ENCODE results near the gene HAGHL.
"Not testable (repeated sequence)": the region's sequence is repeated elsewhere in the genome, so short reads cannot be mapped to it uniquely, and the experiment has no call there.

The HAGHL gene

GRCh38 chr16:760545-761343 lies 33.8 kb downstream of the HAGHL start, which contains the start of gene MSLN:
MSLN (plus strand) TSS chr16:760734; CDS start chr16:762681, 1,947 bp downstream.
- DNase-seq, result no peak

DNA sequence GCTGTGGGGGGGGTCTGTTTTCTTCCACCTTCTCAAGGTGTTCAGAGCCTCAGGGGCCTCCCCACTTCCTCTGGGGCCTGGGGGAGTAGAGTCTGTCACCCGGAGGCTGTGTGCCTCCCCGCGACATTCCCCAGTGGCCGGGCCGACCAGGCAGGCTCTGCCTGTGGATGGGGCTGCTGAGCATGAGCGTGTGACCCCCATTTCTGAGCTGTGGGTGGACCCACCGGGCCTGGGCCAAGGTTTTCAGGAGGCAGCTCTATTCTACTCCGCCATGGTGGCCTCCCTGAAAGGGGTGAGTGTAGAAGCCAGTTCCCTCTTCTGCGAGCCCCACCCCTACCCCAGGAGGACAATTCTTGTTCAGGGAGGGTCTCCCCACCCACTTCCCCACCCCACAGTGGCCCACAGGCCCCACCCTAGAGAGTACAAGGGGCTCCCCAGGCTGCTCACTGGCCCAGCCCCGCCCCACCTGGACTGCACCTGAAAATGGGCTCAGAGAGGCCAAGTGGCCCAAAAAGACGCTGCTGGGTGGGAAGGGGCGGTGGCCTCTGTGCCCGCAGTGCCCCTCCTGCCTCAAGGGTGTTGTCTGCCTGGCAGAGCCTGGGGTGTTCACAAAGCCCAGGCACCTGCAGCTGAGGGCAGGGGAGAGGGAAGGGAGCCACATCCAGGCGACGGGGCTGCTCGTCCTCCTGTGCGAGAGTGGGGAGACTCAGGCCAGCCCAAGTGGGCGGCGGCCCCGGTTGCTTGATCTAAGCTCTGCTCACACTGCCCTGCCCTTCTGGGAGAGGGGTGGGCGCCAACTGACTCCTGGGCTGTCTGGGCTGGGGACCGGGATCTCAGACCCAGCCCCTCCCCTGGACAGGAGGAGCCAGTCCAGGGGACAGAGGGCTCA lies 35.0 kb downstream of the HAGHL start:
- DNase-seq, result no peak

DNA sequence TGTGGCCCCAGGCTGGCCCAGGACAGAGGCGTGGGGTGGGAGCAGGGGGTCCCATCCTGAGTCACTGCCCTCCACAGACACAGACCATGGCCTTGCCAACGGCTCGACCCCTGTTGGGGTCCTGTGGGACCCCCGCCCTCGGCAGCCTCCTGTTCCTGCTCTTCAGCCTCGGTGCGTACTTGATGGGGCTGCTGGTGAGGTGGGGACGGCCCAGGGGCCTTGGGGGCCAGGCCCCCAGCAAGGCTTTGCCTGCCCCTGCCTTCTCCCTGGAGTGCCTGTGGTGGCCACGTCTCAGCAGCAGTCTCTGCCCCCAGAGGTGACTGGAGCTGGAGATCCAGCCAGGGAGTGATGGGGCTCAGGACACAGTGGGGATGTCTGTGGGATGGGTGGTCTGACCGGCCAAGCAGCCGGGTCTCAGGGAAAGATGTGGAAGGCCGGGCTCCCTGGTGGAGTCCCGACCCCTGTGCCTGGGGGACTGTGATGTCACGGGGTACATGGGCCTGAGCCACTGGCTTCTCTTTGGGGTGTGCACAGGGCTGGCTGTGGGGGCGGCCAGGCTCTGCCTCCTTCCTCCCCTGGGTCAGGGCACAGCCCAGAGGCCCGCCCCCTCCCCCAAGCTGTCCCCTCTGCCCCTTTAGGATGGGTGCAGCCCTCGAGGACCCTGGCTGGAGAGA lies 35.8 kb downstream of the HAGHL start:
- no peak for DNase-seq

GRCh38 chr16:763369-764183 lies 36.7 kb downstream of the HAGHL start:
- DNase-seq, result no peak

- no peak for DNase-seq
These were observed 37.4 kb downstream of the HAGHL start for GRCh38 chr16:764184-764750.

DNA sequence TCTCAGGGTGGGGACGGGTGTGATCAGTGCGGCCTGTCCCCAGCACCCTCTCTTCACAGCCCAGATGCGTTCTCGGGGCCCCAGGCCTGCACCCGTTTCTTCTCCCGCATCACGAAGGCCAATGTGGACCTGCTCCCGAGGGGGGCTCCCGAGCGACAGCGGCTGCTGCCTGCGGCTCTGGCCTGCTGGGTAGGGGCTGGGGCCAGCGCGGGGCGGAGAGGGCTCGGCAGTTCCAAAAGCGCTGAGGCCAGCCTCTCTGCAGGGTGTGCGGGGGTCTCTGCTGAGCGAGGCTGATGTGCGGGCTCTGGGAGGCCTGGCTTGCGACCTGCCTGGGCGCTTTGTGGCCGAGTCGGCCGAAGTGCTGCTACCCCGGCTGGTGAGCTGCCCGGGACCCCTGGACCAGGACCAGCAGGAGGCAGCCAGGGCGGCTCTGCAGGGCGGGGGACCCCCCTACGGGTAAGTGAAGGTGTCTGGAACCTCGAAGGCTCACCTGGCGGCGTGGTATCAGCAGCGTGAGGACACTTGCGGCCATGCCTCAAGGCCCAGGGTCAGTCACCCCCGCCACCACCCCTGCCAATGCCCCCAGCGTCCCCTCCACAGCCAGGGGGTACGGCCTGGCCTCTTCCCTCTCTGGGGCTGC lies 38.1 kb downstream of the HAGHL start:
- no peak for DNase-seq

DNA sequence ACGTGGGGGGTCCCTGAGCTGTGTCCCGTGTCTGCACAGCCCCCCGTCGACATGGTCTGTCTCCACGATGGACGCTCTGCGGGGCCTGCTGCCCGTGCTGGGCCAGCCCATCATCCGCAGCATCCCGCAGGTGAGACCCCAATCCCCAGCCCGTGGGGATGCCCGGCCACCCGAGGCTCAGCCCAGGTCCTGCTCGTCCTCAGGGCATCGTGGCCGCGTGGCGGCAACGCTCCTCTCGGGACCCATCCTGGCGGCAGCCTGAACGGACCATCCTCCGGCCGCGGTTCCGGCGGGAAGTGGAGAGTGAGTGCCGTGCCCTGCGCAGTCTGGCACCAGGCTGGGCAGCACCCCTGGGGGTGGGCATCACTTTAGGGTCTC lies 38.6 kb downstream of the HAGHL start:
- no peak for DNase-seq

DNA sequence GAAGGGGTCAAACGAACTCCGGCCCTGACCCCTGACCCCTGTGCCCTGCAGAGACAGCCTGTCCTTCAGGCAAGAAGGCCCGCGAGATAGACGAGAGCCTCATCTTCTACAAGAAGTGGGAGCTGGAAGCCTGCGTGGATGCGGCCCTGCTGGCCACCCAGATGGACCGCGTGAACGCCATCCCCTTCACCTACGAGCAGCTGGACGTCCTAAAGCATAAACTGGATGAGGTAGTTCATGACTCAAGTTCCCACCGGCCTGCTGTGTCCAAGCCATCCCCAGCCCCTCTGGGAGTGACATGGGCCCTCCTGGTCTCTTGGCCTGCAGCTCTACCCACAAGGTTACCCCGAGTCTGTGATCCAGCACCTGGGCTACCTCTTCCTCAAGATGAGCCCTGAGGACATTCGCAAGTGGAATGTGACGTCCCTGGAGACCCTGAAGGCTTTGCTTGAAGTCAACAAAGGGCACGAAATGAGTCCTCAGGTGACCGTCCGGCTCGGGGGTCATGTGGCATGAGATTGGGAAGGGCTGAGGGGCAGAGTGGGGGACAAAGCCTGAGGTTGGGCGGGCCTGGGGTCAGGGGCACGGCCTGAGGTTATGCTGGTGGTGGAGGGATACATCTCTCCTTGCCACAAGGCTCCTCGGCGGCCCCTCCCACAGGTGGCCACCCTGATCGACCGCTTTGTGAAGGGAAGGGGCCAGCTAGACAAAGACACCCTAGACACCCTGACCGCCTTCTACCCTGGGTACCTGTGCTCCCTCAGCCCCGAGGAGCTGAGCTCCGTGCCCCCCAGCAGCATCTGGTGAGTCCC lies 39.3 kb downstream of the HAGHL start:
- DNase-seq, result no peak

- no peak for DNase-seq
These were observed 40.1 kb downstream of the HAGHL start for GRCh38 chr16:766820-767640.

DNA sequence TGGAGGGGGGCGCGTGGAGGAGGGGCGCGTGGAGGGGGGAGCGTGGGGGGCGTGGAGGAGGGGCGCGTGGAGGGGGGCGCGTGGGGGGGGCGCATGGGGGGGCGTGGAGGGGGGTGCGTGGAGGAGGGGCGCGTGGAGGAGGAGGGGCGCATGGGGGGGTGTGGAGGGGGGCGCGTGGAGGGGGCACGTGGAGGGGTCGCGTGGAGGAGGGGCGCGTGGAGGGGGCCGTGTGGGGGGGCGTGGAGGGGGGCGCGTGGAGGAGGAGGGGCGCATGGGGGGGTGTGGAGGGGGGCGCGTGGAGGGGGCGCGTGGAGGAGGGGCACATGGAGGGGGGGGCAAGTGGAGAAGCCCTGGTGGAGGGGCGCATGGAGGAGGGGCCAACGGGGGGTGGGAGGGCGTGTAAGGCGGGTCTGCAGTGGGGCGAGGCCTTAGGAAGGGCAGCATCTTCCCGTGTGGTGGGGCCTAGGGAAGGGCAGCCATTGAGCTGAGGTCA lies 40.9 kb downstream of the HAGHL start:
- no peak for DNase-seq

GRCh38 chr16:768428-768827 lies 41.5 kb downstream of the HAGHL start:
- DNase-seq, result no peak

GRCh38 chr16:769184-769784 lies 42.4 kb downstream of the HAGHL start:
- no peak for DNase-seq

DNA sequence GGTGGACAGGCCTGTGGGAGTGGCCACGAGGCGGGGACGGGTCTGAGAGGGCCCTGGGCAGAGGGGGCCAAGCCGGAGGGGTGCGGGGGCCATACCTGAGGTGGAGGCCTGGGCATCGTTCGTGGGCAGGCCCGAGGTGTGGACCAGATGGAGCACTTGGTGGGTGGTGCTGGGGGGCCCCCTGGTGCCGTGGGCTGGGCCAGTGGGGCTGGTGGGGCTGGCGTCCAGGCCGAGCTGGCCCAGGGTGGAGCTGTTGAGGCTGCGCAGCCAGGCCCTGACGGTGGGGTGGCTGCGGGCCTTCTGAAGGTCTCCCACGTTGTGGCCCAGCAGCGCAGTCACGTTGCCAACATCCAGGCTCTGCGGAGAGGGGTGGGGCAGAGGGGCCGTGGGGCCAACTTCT lies 43.0 kb downstream of the HAGHL start:
- no peak for DNase-seq

GRCh38 chr16:770411-770810 lies 43.5 kb downstream of the HAGHL start:
- DNase-seq, result no peak

- DNase-seq, result no peak
These were observed 46.1 kb downstream of the HAGHL start for GRCh38 chr16:772959-773358.

GRCh38 chr16:774086-775001 lies 47.4 kb downstream of the HAGHL start:
- no peak for DNase-seq

DNA sequence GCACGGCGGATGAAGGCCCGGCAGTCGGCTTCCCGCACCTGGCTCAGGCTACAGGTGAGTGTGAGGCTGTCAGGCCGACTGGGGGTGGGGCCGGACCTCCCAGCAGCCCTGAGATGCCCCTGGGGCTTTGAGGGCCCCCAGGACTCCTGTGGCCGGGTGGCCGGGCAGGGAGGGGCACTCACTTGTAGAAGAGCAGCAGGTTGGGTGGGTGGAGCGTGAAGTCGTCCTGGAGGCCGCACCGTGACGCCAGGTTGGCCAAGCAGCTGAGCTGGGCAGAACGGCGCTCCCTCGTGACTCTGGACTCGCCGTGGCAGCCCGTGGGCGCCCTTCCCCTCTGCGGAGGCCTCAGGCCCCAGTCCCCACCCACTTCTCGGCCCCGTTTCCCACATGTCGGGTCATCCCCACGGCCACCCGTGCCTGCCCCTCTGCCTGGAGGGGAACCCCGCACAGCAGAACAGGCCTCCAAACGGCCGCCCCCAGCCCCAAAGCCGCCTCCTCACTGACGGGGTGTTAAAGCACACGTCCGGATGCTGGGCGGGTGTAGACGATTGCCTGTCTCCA lies 48.4 kb downstream of the HAGHL start:
- no peak for DNase-seq

DNA sequence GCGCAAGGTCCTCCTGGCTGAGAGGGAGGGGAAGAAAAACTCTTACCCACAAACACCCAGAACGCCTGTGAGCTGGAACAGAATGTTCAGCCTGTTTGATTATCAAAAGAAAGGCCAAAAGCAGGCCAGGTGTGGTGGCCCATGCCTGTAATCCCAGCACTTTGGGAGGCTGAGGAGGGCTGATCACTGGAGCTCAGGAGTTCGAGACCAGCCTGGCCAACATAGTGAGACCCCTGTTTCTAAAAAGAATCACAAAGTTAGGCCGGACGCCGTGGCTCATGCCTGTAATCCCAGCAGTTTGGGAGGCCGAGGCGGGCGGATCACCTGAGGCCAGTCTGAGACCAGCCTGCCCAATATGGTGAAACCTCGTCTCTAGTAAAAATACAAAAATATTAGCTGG lies 49.4 kb downstream of the HAGHL start:
- DNase-seq, result not testable (repeated sequence)
